Neutrophil (primary cell): ENCODE data around the gene ANKRD31.

Experiments
- H3K27ac ChIP-seq: fragments of 200-600 bp; sonication (generic); 2 replicates; pipeline ENCODE4 v1.5.1; 2016; ENCODE audit warnings: mild to moderate bottlenecking, moderate library complexity
- H3K27me3 ChIP-seq: fragments of 200-600 bp; sonication (generic); 2 replicates; pipeline ENCODE4 v1.6.0; 2016; ENCODE audit warnings: mild to moderate bottlenecking
- H3K36me3 ChIP-seq: fragments of 200-600 bp; sonication (generic); 2 replicates; pipeline ENCODE4 v1.5.1; 2017
- H3K4me1 ChIP-seq, 2 experiments: fragments of 200-600 bp in 1 of 2; sonication (generic) in 1 of 2; 1 replicate in 1 of 2; 2 replicates in 1 of 2; pipeline versions ENCODE4 v1.5.1 to v1.6.1; 2013 to 2016; ENCODE audit warnings: low read depth in 1 of 2, low read length in 1 of 2, mild to moderate bottlenecking in 1 of 2, moderate library complexity in 1 of 2; ENCODE audit not compliant: control insufficient read depth in 1 of 2, insufficient read depth in 1 of 2
- H3K4me3 ChIP-seq, 2 experiments: fragments of 200-600 bp in 1 of 2; sonication (generic) in 1 of 2; 1 replicate in 1 of 2; 2 replicates in 1 of 2; pipeline ENCODE4 v1.5.1; 2013 to 2016; ENCODE audit warnings: low read depth in 1 of 2, low read length in 1 of 2, mild to moderate bottlenecking in 1 of 2, moderate library complexity in 1 of 2
- H3K9me3 ChIP-seq: fragments of 200-600 bp; sonication (generic); 2 replicates; pipeline ENCODE4 v1.5.1; 2016
- TF ChIP-seq, protein P1 (sequence below): fragments of 200-600 bp; sonication (generic); IDR thresholded peaks from 2 replicates; pipeline ENCODE4 v1.5.1; 2016; ENCODE audit warnings: antibody characterized with exemption

The ANKRD31 gene

DNA sequence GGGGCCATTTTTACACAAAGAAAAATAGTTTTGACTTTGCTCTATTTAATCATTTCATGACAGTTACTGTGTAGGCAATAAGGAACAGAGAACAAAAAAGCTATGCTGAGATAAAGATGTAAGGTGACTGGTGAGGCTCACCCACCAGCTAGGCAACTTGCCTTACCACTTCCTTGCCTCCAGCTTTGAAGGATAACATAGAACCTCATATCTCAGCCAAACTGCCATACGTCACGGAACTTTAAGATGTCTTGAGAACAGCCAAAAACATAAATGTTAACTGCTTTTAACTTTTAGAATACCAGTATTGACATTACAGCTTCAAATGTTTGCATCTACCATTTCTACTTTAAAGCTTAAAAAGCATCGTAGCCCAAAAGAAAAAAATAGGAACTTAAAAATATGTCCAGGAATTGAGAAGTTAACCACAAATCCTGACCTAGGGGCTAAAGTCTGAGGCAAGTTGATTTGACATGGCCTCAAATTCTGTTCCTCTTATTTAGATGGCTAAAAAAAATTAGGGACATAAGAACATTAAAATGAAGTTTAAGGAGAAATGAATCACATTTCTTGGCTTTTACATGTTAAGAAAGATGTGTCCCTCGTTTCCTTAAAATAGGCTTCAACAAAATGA lies 176.6 kb downstream of the ANKRD31 start:
- no peaks in the 10 kb centered on the region for H3K9me3 ChIP-seq
- H3K27me3 ChIP-seq: peaks cover 75% of the 10 kb centered on the region
- H3K27ac ChIP-seq: no peak overlapping the region
- no peak overlapping the region for H3K4me3 ChIP-seq
- no peaks in the 10 kb centered on the region for H3K4me1 ChIP-seq
- H3K36me3 ChIP-seq: no peaks in the 10 kb centered on the region
- TF ChIP-seq, protein P1, sequence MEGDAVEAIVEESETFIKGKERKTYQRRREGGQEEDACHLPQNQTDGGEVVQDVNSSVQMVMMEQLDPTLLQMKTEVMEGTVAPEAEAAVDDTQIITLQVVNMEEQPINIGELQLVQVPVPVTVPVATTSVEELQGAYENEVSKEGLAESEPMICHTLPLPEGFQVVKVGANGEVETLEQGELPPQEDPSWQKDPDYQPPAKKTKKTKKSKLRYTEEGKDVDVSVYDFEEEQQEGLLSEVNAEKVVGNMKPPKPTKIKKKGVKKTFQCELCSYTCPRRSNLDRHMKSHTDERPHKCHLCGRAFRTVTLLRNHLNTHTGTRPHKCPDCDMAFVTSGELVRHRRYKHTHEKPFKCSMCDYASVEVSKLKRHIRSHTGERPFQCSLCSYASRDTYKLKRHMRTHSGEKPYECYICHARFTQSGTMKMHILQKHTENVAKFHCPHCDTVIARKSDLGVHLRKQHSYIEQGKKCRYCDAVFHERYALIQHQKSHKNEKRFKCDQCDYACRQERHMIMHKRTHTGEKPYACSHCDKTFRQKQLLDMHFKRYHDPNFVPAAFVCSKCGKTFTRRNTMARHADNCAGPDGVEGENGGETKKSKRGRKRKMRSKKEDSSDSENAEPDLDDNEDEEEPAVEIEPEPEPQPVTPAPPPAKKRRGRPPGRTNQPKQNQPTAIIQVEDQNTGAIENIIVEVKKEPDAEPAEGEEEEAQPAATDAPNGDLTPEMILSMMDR: no peak

DNA sequence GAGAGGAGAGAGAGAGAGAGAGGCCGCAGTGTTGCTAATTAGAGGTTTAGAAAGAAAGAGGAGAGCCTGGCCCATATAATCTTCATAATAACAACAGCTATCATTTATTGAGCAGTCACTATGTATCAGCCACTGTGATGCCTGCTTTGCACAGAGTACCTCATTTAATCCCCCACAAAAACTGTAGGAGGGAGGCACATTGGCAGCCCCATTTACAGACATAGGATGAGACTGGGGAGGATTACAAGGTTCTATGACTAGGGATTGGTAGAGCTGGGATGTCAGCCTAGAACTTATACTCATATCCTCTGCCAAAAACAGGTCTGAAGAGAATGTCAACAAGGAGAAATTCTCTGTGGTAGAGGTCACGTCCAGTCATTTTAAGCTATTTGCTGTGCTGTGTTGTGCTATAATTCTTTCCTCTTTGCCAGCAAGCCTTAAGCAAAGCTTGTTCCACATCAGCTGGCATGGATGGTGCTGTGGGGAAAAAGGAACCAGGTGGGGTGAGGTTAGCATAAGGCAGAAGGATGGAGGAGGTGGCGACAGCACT lies 177.6 kb downstream of the ANKRD31 start:
- H3K27me3 ChIP-seq: peaks cover 85% of the 10 kb centered on the region
- H3K27ac ChIP-seq: no peak overlapping the region
- peaks cover 0 to 3% of the 10 kb centered on the region in 2 experiments for H3K4me1 ChIP-seq
- TF ChIP-seq, protein P1: no peak
- H3K36me3 ChIP-seq: no peaks in the 10 kb centered on the region
- no peaks in the 10 kb centered on the region for H3K9me3 ChIP-seq
- no peak overlapping the region for H3K4me3 ChIP-seq

DNA sequence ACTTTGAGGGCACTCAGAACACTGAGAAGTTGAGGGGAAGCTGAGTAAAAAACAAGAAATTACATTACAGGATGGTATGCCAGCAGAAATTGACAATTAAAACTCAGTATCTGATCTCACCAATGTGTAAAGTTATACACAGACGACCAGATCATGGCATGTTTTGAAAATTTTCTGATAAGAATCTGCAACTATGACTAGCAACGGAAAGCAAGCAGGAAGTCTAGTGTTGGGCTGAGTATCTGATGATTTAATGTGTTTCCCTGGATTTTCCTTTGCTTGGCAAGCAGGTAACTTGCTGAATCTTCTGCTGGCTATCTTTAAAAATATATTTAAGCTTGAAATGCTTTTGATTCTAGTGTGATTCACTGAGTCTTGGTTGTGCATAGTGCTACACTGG lies 179.1 kb downstream of the ANKRD31 start:
- TF ChIP-seq, protein P1: no peak
- Histone ChIP-seq H3K27ac (no peak overlapping the region), H3K4me1 (peaks cover 8 to 13% of the 10 kb centered on the region in 2 experiments)

GRCh38 chr5:75055727-75056144 lies 180.9 kb downstream of the ANKRD31 start:
- H3K4me1 ChIP-seq: peaks cover 13 to 18% of the 10 kb centered on the region in 2 experiments

More for the DNA sequence above, 179.1 kb downstream of the ANKRD31 start:
- H3K4me3 ChIP-seq: no peak overlapping the region
- H3K27me3 ChIP-seq: peaks cover 100% of the 10 kb centered on the region
- H3K9me3 ChIP-seq: no peaks in the 10 kb centered on the region
- no peaks in the 10 kb centered on the region for H3K36me3 ChIP-seq

GRCh38 chr5:75054134-75054930 lies 182.3 kb downstream of the ANKRD31 start:
- H3K9me3 ChIP-seq: no peaks in the 10 kb centered on the region
- H3K27ac ChIP-seq: no peak overlapping the region
- peak overlapping the region in 1 of 2 experiments; percentile 64 for H3K4me3 ChIP-seq
- no peaks in the 10 kb centered on the region for H3K36me3 ChIP-seq
- H3K4me1 ChIP-seq: peaks cover 13 to 18% of the 10 kb centered on the region in 2 experiments
- H3K27me3 ChIP-seq: peaks cover 98% of the 10 kb centered on the region
- TF ChIP-seq, protein P1: no peak

More at GRCh38 chr5:75055727-75056144, 180.9 kb downstream of the ANKRD31 start:
- TF ChIP-seq, protein P1: no peak
- H3K27ac ChIP-seq: no peak overlapping the region
- H3K27me3 ChIP-seq: peaks cover 100% of the 10 kb centered on the region
- no peaks in the 10 kb centered on the region for H3K9me3 ChIP-seq
- H3K4me3 ChIP-seq: no peak overlapping the region
- no peaks in the 10 kb centered on the region for H3K36me3 ChIP-seq
